SK-N-MC (cell line): Measurements from ENCODE around the gene RECK.

Experiments used
- DNase-seq: peaks from one replicate; pipeline ENCODE4 v3.0.0-alpha.2; 2011; ENCODE audit warnings: low read depth, low spot score
- H3K27ac ChIP-seq: fragments of 200-600 bp; sonication (generic); 2 replicates; pipeline ENCODE4 v1.5.1; 2016; ENCODE audit warnings: mixed run types
- H3K36me3 ChIP-seq: fragments of 200-600 bp; sonication (generic); 2 replicates; pipeline ENCODE4 v1.6.1; 2017; ENCODE audit warnings: antibody characterized with exemption, low read length, mixed read lengths; ENCODE audit not compliant: insufficient read depth
- H3K4me3 ChIP-seq: fragments of 200-600 bp; sonication (generic); 2 replicates; pipeline ENCODE4 v1.5.1; 2016
- H3K9ac ChIP-seq: fragments of 200-600 bp; sonication (generic); 2 replicates; pipeline ENCODE4 v1.8.0; 2017; ENCODE audit warnings: mixed run types, mixed read lengths; ENCODE audit not compliant: insufficient read length
- H3K9me3 ChIP-seq: fragments of 200-600 bp; sonication (generic); 2 replicates; pipeline ENCODE4 v1.6.1; 2017; ENCODE audit warnings: low read depth, mild to moderate bottlenecking, antibody characterized with exemption, low read length, moderate library complexity, mixed read lengths
- EZH2 ChIP-seq: fragments of 200-600 bp; sonication (generic); IDR thresholded peaks from one replicate; pipeline ENCODE4 v1.6.1; 2017; ENCODE audit warnings: antibody characterized with exemption
- FOXP2 ChIP-seq: optimal IDR thresholded peaks from 2 replicates; pipeline ENCODE3; 2011; ENCODE audit warnings: mild to moderate bottlenecking, moderate library complexity; ENCODE audit not compliant: insufficient read depth; ENCODE audit errors: extremely low read length, control extremely low read depth
- POLR2AphosphoS5 ChIP-seq: IDR thresholded peaks from 2 replicates; pipeline ENCODE4 v1.6.1; 2012; ENCODE audit warnings: mild to moderate bottlenecking, low read depth, low read length, borderline replicate concordance

The RECK gene

DNA sequence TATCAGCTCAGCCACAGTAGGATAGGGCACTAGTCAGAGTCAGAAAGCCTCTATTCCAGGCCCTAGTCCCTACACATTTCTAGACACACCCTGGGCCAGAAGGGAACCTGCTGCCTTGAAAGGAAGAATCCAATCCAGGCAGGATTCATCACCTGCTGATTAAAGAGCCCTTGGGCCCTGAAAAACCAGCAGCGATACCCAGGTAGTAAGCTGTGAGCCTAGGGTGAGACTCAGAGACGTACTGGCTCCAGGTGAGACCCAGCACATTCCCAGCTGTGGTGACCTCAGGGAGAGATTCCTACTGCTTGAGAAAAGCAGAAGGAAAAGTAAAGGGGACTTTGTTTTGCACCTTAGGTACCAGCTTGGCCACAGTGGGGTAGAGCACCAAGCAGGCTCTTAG, 137.1 kb downstream of the RECK start:
- TF ChIP-seq FOXP2, result no peak
- TF ChIP-seq EZH2, result no peak
- no peak for TF ChIP-seq POLR2AphosphoS5
- DNase-seq, result no peak
- H3K4me3 ChIP-seq, result no peak overlapping the region
- H3K9me3 ChIP-seq, result no peaks in the 10 kb centered on the region
- H3K27ac ChIP-seq, result no peak overlapping the region
- H3K36me3 ChIP-seq, result no peaks in the 10 kb centered on the region
- H3K9ac ChIP-seq, result no peak overlapping the region
